Measurements from ENCODE around the gene ZNF780B. TPM values are rescaled to one million over a fixed set of nuclear protein-coding genes. Genes with fewer than 3 reads are reported as not detected.
"Not testable (repeated sequence)": the region's sequence is repeated elsewhere in the genome, so short reads cannot be mapped to it uniquely, and the experiment has no call there.

ZNF780B gene
- total RNA-seq, 2 donors from 2014 or later: 8.3 to 12.5 TPM

- Histone ChIP-seq H3K36me3 (replicated peaks in 1 of 2; ENCODE audit: insufficient read depth in 1 of 2, low read depth in 2 of 2) (no peaks in the 10 kb centered on the region), H3K27ac (no peak overlapping the region), H3K4me1 (peaks cover 10% of the 10 kb centered on the region), H3K4me3 (no peak overlapping the region), H3K27me3 (no peaks in the 10 kb centered on the region), H3K9me3 (no peaks in the 10 kb centered on the region)
- 93 to 95% methylated on average over 2 of the region's 2 CpGs for WGBS, 2 donors
- ATAC-seq: no peak
- intact Hi-C loops (cut with DNase I): no loop called here
- no peak for DNase-seq
- no peak for TF ChIP-seq CTCF (IDR thresholded peaks at IDR 0.05)
Measured at GRCh38 chr19:40053491-40053890, 2.5 kb downstream of the ZNF780B start.

- H3K27ac ChIP-seq; ATAC-seq; H3K4me3 ChIP-seq; intact Hi-C loops (cut with DNase I); H3K4me1 ChIP-seq; H3K27me3 ChIP-seq; DNase-seq: not testable (repeated sequence)
- Histone ChIP-seq H3K9me3 (peaks cover 0 to 43% (median 0%) of the 10 kb centered on the region in 3 donors), H3K36me3 (replicated peaks in 1 of 2; ENCODE audit: insufficient read depth in 1 of 2, low read depth in 2 of 2) (peaks cover 0 to 17% of the 10 kb centered on the region in 2 donors)
- WGBS, 2 donors: 97 to 100% methylated on average over 1 of the region's 1 CpG
Measured at GRCh38 chr19:40041718-40042117, 14.3 kb downstream of the ZNF780B start.

GRCh38 chr19:40038047-40038446, 18.0 kb downstream of the ZNF780B start:
- H3K4me3 ChIP-seq; H3K27me3 ChIP-seq; DNase-seq; H3K4me1 ChIP-seq; ATAC-seq; intact Hi-C loops (cut with DNase I); H3K36me3 ChIP-seq (replicated peaks in 1 of 2; ENCODE audit: insufficient read depth in 1 of 2, low read depth in 2 of 2); H3K27ac ChIP-seq: not testable (repeated sequence)
- 98 to 100% methylated on average over 1 to 3 of the region's 3 CpGs for whole genome bisulfite sequencing, 2 donors
- peaks cover 0 to 41% (median 3%) of the 10 kb centered on the region in 3 donors for H3K9me3 ChIP-seq

GRCh38 chr19:40035996-40036395, 20.0 kb downstream of the ZNF780B start:
- Histone ChIP-seq H3K9me3 (peaks cover 0 to 60% (median 3%) of the 10 kb centered on the region in 3 donors), H3K4me3 (no peak overlapping the region), H3K36me3 (replicated peaks in 1 of 2; ENCODE audit: insufficient read depth in 1 of 2, low read depth in 2 of 2) (no peaks in the 10 kb centered on the region), H3K27me3 (no peaks in the 10 kb centered on the region), H3K27ac (no peak overlapping the region), H3K4me1 (no peaks in the 10 kb centered on the region)
- DNase-seq: no peak
- TF ChIP-seq POLR2A (IDR thresholded peaks at IDR 0.05): no peak
- TF ChIP-seq CTCF (IDR thresholded peaks at IDR 0.05): no peak
- no peak for ATAC-seq
- intact Hi-C loops (cut with DNase I): no loop called here
- 96% methylated on average over 4 of the region's 4 CpGs for WGBS, 2 donors

- no peak for TF ChIP-seq POLR2A (IDR thresholded peaks at IDR 0.05)
- no peak for TF ChIP-seq CTCF (IDR thresholded peaks at IDR 0.05)
- no peak overlapping the region for H3K4me3 ChIP-seq
- H3K27ac ChIP-seq: no peak overlapping the region
- DNase-seq: no peak
- intact Hi-C loops (cut with DNase I): no loop called here
- peaks cover 0 to 70% (median 5%) of the 10 kb centered on the region in 3 donors for H3K9me3 ChIP-seq
- no peaks in the 10 kb centered on the region for H3K27me3 ChIP-seq
- H3K4me1 ChIP-seq: no peaks in the 10 kb centered on the region
- no peaks in the 10 kb centered on the region for H3K36me3 ChIP-seq (replicated peaks in 1 of 2; ENCODE audit: insufficient read depth in 1 of 2, low read depth in 2 of 2)
- ATAC-seq: no peak
- WGBS, 2 donors: 93 to 98% methylated on average over 2 of the region's 2 CpGs
Measured at GRCh38 chr19:40033989-40034560, 22.0 kb downstream of the ZNF780B start.

DNA sequence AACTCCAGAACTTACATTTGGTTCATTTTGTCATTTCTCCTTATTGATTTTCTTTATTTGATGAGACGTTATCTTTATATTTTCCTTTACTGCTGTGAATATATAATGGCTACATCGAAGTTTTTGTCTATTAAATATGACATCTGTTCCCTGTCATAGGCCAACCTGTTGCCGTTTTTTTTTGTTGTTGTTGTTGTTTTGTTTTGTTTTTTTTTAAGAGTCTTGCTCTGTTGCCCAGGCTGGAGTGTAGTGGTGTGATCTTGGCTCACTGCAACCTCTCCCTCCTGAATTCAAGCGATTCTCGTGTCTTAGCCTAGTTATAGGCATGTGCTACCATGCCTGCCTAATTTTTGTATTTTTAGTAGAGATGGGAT, 29.4 kb downstream of the ZNF780B start:
- no peak for ATAC-seq
- no peaks in the 10 kb centered on the region for H3K4me1 ChIP-seq
- no peak overlapping the region for H3K27ac ChIP-seq
- no peak overlapping the region for H3K4me3 ChIP-seq
- DNase-seq: no peak
- H3K36me3 ChIP-seq (replicated peaks in 1 of 2; ENCODE audit: insufficient read depth in 1 of 2, low read depth in 2 of 2): no peaks in the 10 kb centered on the region
- no peaks in the 10 kb centered on the region for H3K27me3 ChIP-seq
- 93% methylated on average over 5 of the region's 5 CpGs for WGBS, 2 donors
- H3K9me3 ChIP-seq: peaks cover 0 to 73% (median 2%) of the 10 kb centered on the region in 3 donors
- intact Hi-C loops (cut with DNase I): no loop called here
- TF ChIP-seq POLR2A (IDR thresholded peaks at IDR 0.05): no peak
- TF ChIP-seq CTCF (IDR thresholded peaks at IDR 0.05): no peak
